HAP-1 (cell line): ENCODE data around the gene TAB3.
A peak's percentile ranks its signal among the peaks of the same experiment; 100 is the strongest.
"Not testable (repeated sequence)": the region's sequence is repeated elsewhere in the genome, so short reads cannot be mapped to it uniquely, and the experiment has no call there.

Source experiments
- DNase-seq, 2 experiments: peaks; one replicate each; pipeline ENCODE4 v3.0.0-alpha.2; 2016 to 2020; ENCODE audit warnings: low spot score in 2 of 2
- H3K27me3 ChIP-seq: fragments of 250-450 bp; sonication (Bioruptor Pico); 2 replicates; pipeline ENCODE4 v1.5.1; 2020; ENCODE audit warnings: low read depth, mild to moderate bottlenecking, moderate library complexity
- H3K36me3 ChIP-seq: fragments of 250-450 bp; sonication (Bioruptor Pico); replicated peaks from 2 replicates; pipeline ENCODE4 v1.5.1; 2020; ENCODE audit warnings: mild to moderate bottlenecking
- H3K4me1 ChIP-seq: fragments of 250-450 bp; sonication (Bioruptor Pico); 2 replicates; pipeline ENCODE4 v1.5.1; 2020; ENCODE audit warnings: mild to moderate bottlenecking
- H3K4me3 ChIP-seq: fragments of 250-450 bp; sonication (Bioruptor Pico); 2 replicates; pipeline ENCODE4 v1.5.1; 2020; ENCODE audit warnings: mild to moderate bottlenecking, moderate library complexity
- H3K9me3 ChIP-seq: fragments of 250-450 bp; sonication (Bioruptor Pico); 2 replicates; pipeline ENCODE4 v1.5.1; 2020; ENCODE audit warnings: mild to moderate bottlenecking, moderate library complexity
- in situ Hi-C: fragments of 300-500 bp; cut with MboI; formaldehyde crosslinking; loops from 3 replicates; pipeline ENCODE4 v1.14.3; 2020; ENCODE audit warnings: low sequenced_read_pairs, inconsistent platforms, mixed read lengths

TAB3 gene

GRCh38 chrX:30822068-30822681 lies 66.9 kb downstream of the TAB3 start:
- no peaks in the 10 kb centered on the region for H3K9me3 ChIP-seq
- H3K36me3 ChIP-seq, result no peaks in the 10 kb centered on the region
- peak in 1 of 2 experiments; percentile 34 for DNase-seq
- H3K27me3 ChIP-seq, result no peaks in the 10 kb centered on the region
- H3K4me1 ChIP-seq, result peaks cover 4% of the 10 kb centered on the region
- in situ Hi-C loops, result no loop called here
- no peak overlapping the region for H3K4me3 ChIP-seq

GRCh38 chrX:30821116-30821515 lies 67.9 kb downstream of the TAB3 start:
- no peaks in the 10 kb centered on the region for H3K36me3 ChIP-seq
- H3K9me3 ChIP-seq, result no peaks in the 10 kb centered on the region
- peaks cover 4% of the 10 kb centered on the region for H3K4me1 ChIP-seq
- H3K4me3 ChIP-seq, result no peak overlapping the region
- no peaks in the 10 kb centered on the region for H3K27me3 ChIP-seq
- in situ Hi-C loops, result no loop called here
- no peak for DNase-seq

- in situ Hi-C loops, result no loop called here
- Histone ChIP-seq H3K36me3 (no peaks in the 10 kb centered on the region), H3K9me3 (no peaks in the 10 kb centered on the region), H3K27me3 (no peaks in the 10 kb centered on the region), H3K4me3 (no peak overlapping the region), H3K4me1 (peaks cover 4% of the 10 kb centered on the region)
- no peak for DNase-seq
Measured at GRCh38 chrX:30819080-30819479, 70.0 kb downstream of the TAB3 start.

- peaks cover 7% of the 10 kb centered on the region for H3K4me1 ChIP-seq
- no peak for DNase-seq
Measured at GRCh38 chrX:30816079-30816478, 73.0 kb downstream of the TAB3 start.

GRCh38 chrX:30814978-30815377 lies 74.1 kb downstream of the TAB3 start:
- H3K27me3 ChIP-seq, result no peaks in the 10 kb centered on the region
- no peaks in the 10 kb centered on the region for H3K36me3 ChIP-seq
- H3K9me3 ChIP-seq, result no peaks in the 10 kb centered on the region
- H3K4me1 ChIP-seq, result peaks cover 7% of the 10 kb centered on the region
- H3K4me3 ChIP-seq, result no peak overlapping the region
- no peak for DNase-seq
- in situ Hi-C loops, result no loop called here

More at GRCh38 chrX:30816079-30816478, 73.0 kb downstream of the TAB3 start:
- Histone ChIP-seq H3K27me3 (no peaks in the 10 kb centered on the region), H3K36me3 (no peaks in the 10 kb centered on the region), H3K9me3 (no peaks in the 10 kb centered on the region), H3K4me3 (no peak overlapping the region)
- in situ Hi-C loops, result no loop called here

- Histone ChIP-seq H3K4me1 (peaks cover 7% of the 10 kb centered on the region), H3K9me3 (no peaks in the 10 kb centered on the region), H3K36me3 (no peaks in the 10 kb centered on the region), H3K27me3 (no peaks in the 10 kb centered on the region), H3K4me3 (no peak overlapping the region)
- DNase-seq, result peak in 1 of 2 experiments; percentile 41
- in situ Hi-C loops, result no loop called here
Measured at GRCh38 chrX:30812326-30812725, 76.7 kb downstream of the TAB3 start.

- Histone ChIP-seq H3K36me3 (no peaks in the 10 kb centered on the region), H3K9me3 (no peaks in the 10 kb centered on the region), H3K27me3 (no peaks in the 10 kb centered on the region), H3K4me1 (no peaks in the 10 kb centered on the region), H3K4me3 (no peak overlapping the region)
- in situ Hi-C loops, result no loop called here
- no peak for DNase-seq
Measured at GRCh38 chrX:30806187-30806728, 82.8 kb downstream of the TAB3 start.

- H3K27me3 ChIP-seq, result no peaks in the 10 kb centered on the region
- H3K4me3 ChIP-seq, result no peak overlapping the region
- in situ Hi-C loops, result no loop called here
- no peaks in the 10 kb centered on the region for H3K9me3 ChIP-seq
- no peaks in the 10 kb centered on the region for H3K36me3 ChIP-seq
- DNase-seq, result no peak
- H3K4me1 ChIP-seq, result no peaks in the 10 kb centered on the region
Measured at GRCh38 chrX:30804462-30804861, 84.6 kb downstream of the TAB3 start.

GRCh38 chrX:30800901-30801300 lies 88.2 kb downstream of the TAB3 start:
- DNase-seq, result no peak
- Histone ChIP-seq H3K4me1 (no peaks in the 10 kb centered on the region), H3K27me3 (no peaks in the 10 kb centered on the region), H3K36me3 (no peaks in the 10 kb centered on the region), H3K9me3 (no peaks in the 10 kb centered on the region), H3K4me3 (no peak overlapping the region)
- in situ Hi-C loops, result no loop called here

- no peaks in the 10 kb centered on the region for H3K36me3 ChIP-seq
- H3K27me3 ChIP-seq, result no peaks in the 10 kb centered on the region
- no peaks in the 10 kb centered on the region for H3K4me1 ChIP-seq
- DNase-seq, result no peak
- H3K9me3 ChIP-seq, result no peaks in the 10 kb centered on the region
- H3K4me3 ChIP-seq, result no peak overlapping the region
- in situ Hi-C loops, result no loop called here
Measured at GRCh38 chrX:30799327-30799726, 89.7 kb downstream of the TAB3 start.

GRCh38 chrX:30798810-30799209 lies 90.2 kb downstream of the TAB3 start:
- Histone ChIP-seq H3K27me3 (no peaks in the 10 kb centered on the region), H3K9me3 (no peaks in the 10 kb centered on the region), H3K36me3 (no peaks in the 10 kb centered on the region), H3K4me1 (no peaks in the 10 kb centered on the region), H3K4me3 (no peak overlapping the region)
- DNase-seq, result no peak
- in situ Hi-C loops, result no loop called here

GRCh38 chrX:30797301-30797700 lies 91.8 kb downstream of the TAB3 start:
- H3K36me3 ChIP-seq, DNase-seq, in situ Hi-C loops, H3K4me1 ChIP-seq, H3K27me3 ChIP-seq, H3K4me3 ChIP-seq, H3K9me3 ChIP-seq: not testable (repeated sequence)

- no peak overlapping the region for H3K4me3 ChIP-seq
- in situ Hi-C loops, result no loop called here
- no peak for DNase-seq
- no peaks in the 10 kb centered on the region for H3K9me3 ChIP-seq
- H3K4me1 ChIP-seq, result no peaks in the 10 kb centered on the region
- no peaks in the 10 kb centered on the region for H3K36me3 ChIP-seq
- H3K27me3 ChIP-seq, result no peaks in the 10 kb centered on the region
Measured at GRCh38 chrX:30795981-30796958, 92.8 kb downstream of the TAB3 start.

GRCh38 chrX:30794497-30794896 lies 94.6 kb downstream of the TAB3 start:
- in situ Hi-C loops, result no loop called here
- H3K4me1 ChIP-seq, result no peaks in the 10 kb centered on the region
- H3K4me3 ChIP-seq, result no peak overlapping the region
- DNase-seq, result no peak
- H3K9me3 ChIP-seq, result no peaks in the 10 kb centered on the region
- H3K36me3 ChIP-seq, result no peaks in the 10 kb centered on the region
- no peaks in the 10 kb centered on the region for H3K27me3 ChIP-seq
